DND-41 (cell line): ENCODE data around the gene SMG9.

Source experiments
- EZH2 ChIP-seq: IDR thresholded peaks from 3 replicates; pipeline ENCODE4 v1.6.1; 2012; ENCODE audit warnings: borderline replicate concordance, low read depth, mild to moderate bottlenecking, moderate library complexity, low read length, inconsistent platforms; ENCODE audit not compliant: severe bottlenecking
- TF ChIP-seq, protein P1 (sequence below): IDR thresholded peaks from 2 replicates; pipeline ENCODE4 v1.5.1; 2012; ENCODE audit warnings: borderline replicate concordance, low read length, moderate library complexity, mild to moderate bottlenecking; ENCODE audit not compliant: poor library complexity, severe bottlenecking; ENCODE audit errors: extremely low read depth

GRCh38 chr19:43719918-43720317 is 34.8 kb downstream of the SMG9 start:
- TF ChIP-seq, protein P1, sequence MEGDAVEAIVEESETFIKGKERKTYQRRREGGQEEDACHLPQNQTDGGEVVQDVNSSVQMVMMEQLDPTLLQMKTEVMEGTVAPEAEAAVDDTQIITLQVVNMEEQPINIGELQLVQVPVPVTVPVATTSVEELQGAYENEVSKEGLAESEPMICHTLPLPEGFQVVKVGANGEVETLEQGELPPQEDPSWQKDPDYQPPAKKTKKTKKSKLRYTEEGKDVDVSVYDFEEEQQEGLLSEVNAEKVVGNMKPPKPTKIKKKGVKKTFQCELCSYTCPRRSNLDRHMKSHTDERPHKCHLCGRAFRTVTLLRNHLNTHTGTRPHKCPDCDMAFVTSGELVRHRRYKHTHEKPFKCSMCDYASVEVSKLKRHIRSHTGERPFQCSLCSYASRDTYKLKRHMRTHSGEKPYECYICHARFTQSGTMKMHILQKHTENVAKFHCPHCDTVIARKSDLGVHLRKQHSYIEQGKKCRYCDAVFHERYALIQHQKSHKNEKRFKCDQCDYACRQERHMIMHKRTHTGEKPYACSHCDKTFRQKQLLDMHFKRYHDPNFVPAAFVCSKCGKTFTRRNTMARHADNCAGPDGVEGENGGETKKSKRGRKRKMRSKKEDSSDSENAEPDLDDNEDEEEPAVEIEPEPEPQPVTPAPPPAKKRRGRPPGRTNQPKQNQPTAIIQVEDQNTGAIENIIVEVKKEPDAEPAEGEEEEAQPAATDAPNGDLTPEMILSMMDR, result no peak
- TF ChIP-seq EZH2, result no peak
